GM12878 (cell line): Measurements from ENCODE around the gene ZNF423.

Source experiments
- CTCF ChIP-seq, 3 experiments: IDR thresholded peaks in 2 of 3; conservative IDR thresholded peaks in 1 of 3; 2 replicates each; pipeline ENCODE4 v1.5.1; 2011; ENCODE audit warnings: low read depth in 3 of 3, low read length in 3 of 3, mild to moderate bottlenecking in 3 of 3, control low read depth in 2 of 3, moderate library complexity in 2 of 3, inconsistent platforms in 1 of 3, mixed read lengths in 1 of 3; ENCODE audit not compliant: control insufficient read depth in 2 of 3, insufficient read depth in 1 of 3; ENCODE audit errors: extremely low read depth in 1 of 3
- GABPA ChIP-seq: IDR thresholded peaks from 2 replicates; pipeline ENCODE4 v1.6.1; 2014; ENCODE audit warnings: antibody characterized with exemption, low read depth, mild to moderate bottlenecking, inconsistent platforms
- RAD51 ChIP-seq: fragments of 450-650 bp; IDR thresholded peaks from 2 replicates; pipeline ENCODE4 v1.6.1; 2016; ENCODE audit warnings: moderate library complexity, mild to moderate bottlenecking, inconsistent platforms
- SREBF1 ChIP-seq: IDR thresholded peaks from 2 replicates; pipeline ENCODE4 v1.6.1; 2012; ENCODE audit warnings: mild to moderate bottlenecking, low read length
- SREBF2 ChIP-seq: IDR thresholded peaks from 2 replicates; pipeline ENCODE4 v1.6.1; 2012; ENCODE audit warnings: mild to moderate bottlenecking, low read length
- TBL1XR1 ChIP-seq: IDR thresholded peaks from 2 replicates; pipeline ENCODE4 v1.6.1; 2012; ENCODE audit warnings: low read depth, low read length, improper control_type of control experiment
- TCF7 ChIP-seq: IDR thresholded peaks from 2 replicates; pipeline ENCODE4 v1.6.1; 2014; ENCODE audit warnings: antibody characterized with exemption, borderline replicate concordance
- USF2 ChIP-seq: IDR thresholded peaks from 2 replicates; pipeline ENCODE4 v1.6.1; 2011; ENCODE audit warnings: low read depth, low read length, improper control_type of control experiment, borderline replicate concordance
- ZZZ3 ChIP-seq: IDR thresholded peaks from 2 replicates; pipeline ENCODE4 v1.6.1; 2011; ENCODE audit warnings: low read depth; ENCODE audit not compliant: control insufficient read depth, insufficient read length

- TF ChIP-seq TCF7, result no peak
- no peak for TF ChIP-seq SREBF2
- TF ChIP-seq CTCF (IDR thresholded peaks at IDR 0.05 in 2 of 3, conservative IDR thresholded peaks at IDR 0.05 in 1 of 3; ENCODE audit: control insufficient read depth in 2 of 3, extremely low read depth in 1 of 3, insufficient read depth in 1 of 3, low read depth in 3 of 3, low read length in 3 of 3), result no peak
- TF ChIP-seq GABPA, result no peak
- no peak for TF ChIP-seq USF2
- TF ChIP-seq TBL1XR1, result no peak
- TF ChIP-seq RAD51, result no peak
- TF ChIP-seq ZZZ3, result no peak
- no peak for TF ChIP-seq SREBF1
These were observed 18.8 kb upstream of the ZNF423 start for GRCh38 chr16:49874613-49875237.
